Osteocyte (in vitro differentiated cells): ENCODE data around the gene CCDC78. TPM values are rescaled to one million over a fixed set of nuclear protein-coding genes. Genes with fewer than 3 reads are reported as not detected.

Source experiments
- DNase-seq: peaks from one replicate; pipeline ENCODE4 v3.0.0; 2021; ENCODE audit warnings: mixed read lengths; ENCODE audit not compliant: unreplicated experiment; ENCODE audit errors: extremely low spot score
- H3K27ac Mint-ChIP-seq: one replicate; pipeline ENCODE4 v1.8.0; 2021; ENCODE audit warnings: mild to moderate bottlenecking, mixed read lengths; ENCODE audit not compliant: unreplicated experiment
- H3K27me3 Mint-ChIP-seq: one replicate; pipeline ENCODE4 v1.8.0; 2021; ENCODE audit warnings: mixed read lengths; ENCODE audit not compliant: unreplicated experiment
- H3K36me3 Mint-ChIP-seq: one replicate; pipeline ENCODE4 v1.8.0; 2021; ENCODE audit warnings: mixed read lengths; ENCODE audit not compliant: unreplicated experiment
- H3K4me1 Mint-ChIP-seq: one replicate; pipeline ENCODE4 v1.8.0; 2021; ENCODE audit warnings: mixed read lengths; ENCODE audit not compliant: unreplicated experiment
- H3K4me3 Mint-ChIP-seq: one replicate; pipeline ENCODE4 v1.8.0; 2021; ENCODE audit warnings: mild to moderate bottlenecking, moderate library complexity, mixed read lengths; ENCODE audit not compliant: unreplicated experiment
- H3K9me3 Mint-ChIP-seq: one replicate; pipeline ENCODE4 v1.8.0; 2021; ENCODE audit warnings: mixed read lengths; ENCODE audit not compliant: unreplicated experiment
- total RNA-seq: library from RNA; stranded (reverse); gene quantifications from 2 replicates; pipeline ENCODE4 v1.2.1, GENCODE V29; 2021
- TF ChIP-seq, protein P1 (sequence below): fragments of 200-600 bp; sonication (generic); IDR thresholded peaks from 2 replicates; pipeline ENCODE4 v1.5.0; 2021; ENCODE audit warnings: antibody characterized with exemption, mild to moderate bottlenecking, moderate library complexity

CCDC78 gene
- total RNA-seq, 1 donor from 2014 or later, result 2.6 TPM

DNA sequence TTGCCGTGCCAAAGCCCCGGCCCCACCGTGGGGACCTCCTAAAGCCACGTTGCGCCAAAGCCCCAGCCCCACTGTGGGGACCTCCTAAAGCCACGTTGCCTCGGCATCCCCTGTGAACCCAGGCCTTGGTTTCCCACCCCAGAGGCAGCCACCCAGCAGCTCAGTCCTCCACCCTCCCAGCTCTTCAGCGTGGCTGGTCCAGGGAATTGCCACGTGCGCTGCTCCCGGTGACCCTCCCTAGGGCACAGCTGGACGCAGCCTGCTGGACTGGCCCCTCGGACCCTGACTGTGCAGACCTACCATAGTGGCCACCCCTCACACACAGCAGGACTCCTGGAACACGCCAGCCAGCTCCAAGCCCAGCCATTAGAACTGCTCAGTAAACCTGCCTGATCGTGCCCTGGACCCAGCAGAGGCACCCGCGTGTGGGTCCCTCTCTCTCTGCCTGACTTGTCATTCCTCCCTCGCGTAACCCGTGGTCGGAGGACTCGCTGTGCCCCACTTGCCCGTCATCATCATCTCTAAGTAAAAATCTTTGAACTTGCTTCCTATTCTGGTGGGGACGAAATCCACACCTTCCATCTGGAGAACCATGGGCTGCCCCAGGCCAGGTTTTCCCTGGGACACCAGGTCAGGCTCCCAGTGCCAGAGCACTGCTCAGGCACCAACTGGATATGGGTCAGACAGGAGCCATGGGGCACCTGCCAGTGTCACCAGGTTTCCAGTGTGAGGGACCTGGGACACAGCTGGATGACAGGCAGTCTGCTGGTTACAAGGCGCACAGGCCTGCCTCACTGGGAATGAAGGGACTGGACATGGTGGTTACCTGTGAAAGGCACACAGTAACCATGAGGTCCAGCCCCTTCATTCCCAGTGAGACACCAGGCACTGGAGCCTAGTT, 9.0 kb upstream of the CCDC78 start:
- Mint-ChIP-seq H3K27me3 (no peaks in the 10 kb centered on the region), H3K4me1 (peaks cover 8% of the 10 kb centered on the region), H3K4me3 (no peak overlapping the region), H3K27ac (no peak overlapping the region), H3K9me3 (no peaks in the 10 kb centered on the region), H3K36me3 (peaks cover 12% of the 10 kb centered on the region)
- TF ChIP-seq, protein P1, sequence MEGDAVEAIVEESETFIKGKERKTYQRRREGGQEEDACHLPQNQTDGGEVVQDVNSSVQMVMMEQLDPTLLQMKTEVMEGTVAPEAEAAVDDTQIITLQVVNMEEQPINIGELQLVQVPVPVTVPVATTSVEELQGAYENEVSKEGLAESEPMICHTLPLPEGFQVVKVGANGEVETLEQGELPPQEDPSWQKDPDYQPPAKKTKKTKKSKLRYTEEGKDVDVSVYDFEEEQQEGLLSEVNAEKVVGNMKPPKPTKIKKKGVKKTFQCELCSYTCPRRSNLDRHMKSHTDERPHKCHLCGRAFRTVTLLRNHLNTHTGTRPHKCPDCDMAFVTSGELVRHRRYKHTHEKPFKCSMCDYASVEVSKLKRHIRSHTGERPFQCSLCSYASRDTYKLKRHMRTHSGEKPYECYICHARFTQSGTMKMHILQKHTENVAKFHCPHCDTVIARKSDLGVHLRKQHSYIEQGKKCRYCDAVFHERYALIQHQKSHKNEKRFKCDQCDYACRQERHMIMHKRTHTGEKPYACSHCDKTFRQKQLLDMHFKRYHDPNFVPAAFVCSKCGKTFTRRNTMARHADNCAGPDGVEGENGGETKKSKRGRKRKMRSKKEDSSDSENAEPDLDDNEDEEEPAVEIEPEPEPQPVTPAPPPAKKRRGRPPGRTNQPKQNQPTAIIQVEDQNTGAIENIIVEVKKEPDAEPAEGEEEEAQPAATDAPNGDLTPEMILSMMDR, result no peak
- no peak for DNase-seq

DNA sequence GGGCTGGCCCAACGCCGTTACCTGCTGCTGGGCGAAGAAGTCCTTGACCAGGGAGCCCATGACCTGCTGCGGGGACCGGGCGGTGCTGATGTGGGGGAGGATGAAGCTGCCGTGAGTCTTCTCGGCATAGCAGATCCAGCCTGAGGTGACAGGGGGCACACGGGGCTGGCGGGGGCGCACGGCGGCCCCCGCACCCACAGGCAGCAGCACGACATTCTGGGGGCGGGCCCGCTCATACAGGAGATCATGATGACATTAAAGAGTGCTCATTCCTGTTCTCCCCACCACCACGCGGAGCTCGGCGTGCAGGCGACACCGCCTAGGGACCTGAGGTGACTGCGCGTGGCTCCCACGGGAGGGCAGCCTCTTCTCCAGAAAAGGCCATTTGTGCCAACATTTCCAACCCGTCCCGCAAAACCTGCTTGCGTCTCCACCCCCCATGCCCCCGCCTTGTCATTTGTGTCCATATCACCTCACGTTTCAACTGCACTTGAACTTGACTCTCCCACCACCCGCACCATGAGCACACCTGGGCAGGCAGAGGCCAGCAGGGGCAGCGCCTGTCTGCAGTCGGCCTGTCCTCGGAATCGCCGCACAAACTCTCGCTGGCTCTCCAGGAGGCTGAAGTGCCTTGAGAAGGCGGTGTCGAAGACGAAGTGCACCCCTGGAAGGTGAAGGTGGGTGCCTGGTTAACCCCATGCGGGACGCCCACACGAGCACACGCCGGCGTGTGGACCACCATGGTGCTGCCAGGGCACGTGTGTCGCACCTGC, 8.2 kb upstream of the CCDC78 start:
- Mint-ChIP-seq H3K9me3 (no peaks in the 10 kb centered on the region), H3K4me3 (no peak overlapping the region), H3K4me1 (peaks cover 4% of the 10 kb centered on the region), H3K27me3 (no peaks in the 10 kb centered on the region), H3K36me3 (peaks cover 12% of the 10 kb centered on the region), H3K27ac (no peak overlapping the region)
- DNase-seq, result peak; percentile 82
- TF ChIP-seq, protein P1, result no peak

DNA sequence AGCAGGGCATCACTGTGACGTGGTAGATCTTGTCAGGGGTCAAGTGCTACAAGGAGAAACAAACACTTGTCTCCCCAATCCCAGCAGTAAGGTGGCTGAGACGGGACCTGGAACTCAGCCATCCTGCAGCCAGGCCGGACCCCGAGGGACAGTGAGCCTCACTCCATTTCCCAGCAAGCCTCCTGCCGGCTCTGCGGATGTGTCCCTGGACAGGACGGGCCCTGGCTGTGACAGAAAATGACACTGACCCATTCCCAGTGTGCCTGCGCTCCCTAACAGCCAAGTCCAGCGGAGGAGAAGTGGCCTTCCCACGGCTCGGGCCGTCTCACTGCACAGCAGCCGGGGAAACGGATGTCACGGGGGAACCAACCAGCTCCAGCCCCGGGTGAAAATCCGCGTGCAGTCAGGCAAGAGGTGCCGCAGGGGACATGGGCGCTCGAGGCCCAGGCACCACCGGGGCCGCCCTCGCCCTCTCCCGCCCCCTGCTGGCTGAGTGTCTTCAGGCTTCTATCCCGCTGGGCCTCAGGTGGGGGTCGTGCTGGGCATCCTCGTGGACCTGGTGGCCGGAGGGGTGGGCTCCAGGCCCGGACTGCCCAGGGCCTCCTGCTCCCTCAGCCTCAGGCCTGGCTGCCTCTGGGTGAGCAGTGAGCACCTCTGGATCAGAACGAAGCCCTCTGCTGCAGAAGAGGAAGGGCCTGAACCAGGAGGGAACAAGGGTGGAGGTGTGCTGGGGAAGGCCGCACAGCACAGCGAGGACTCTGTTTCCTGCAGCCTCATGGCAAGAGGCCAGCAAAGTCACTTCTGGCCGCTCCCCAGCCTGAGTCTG, 7.4 kb upstream of the CCDC78 start:
- H3K27ac Mint-ChIP-seq, result no peak overlapping the region
- H3K9me3 Mint-ChIP-seq, result no peaks in the 10 kb centered on the region
- H3K4me1 Mint-ChIP-seq, result no peaks in the 10 kb centered on the region
- H3K27me3 Mint-ChIP-seq, result no peaks in the 10 kb centered on the region
- TF ChIP-seq, protein P1, result no peak
- H3K4me3 Mint-ChIP-seq, result no peak overlapping the region
- DNase-seq, result peak; percentile 82
- H3K36me3 Mint-ChIP-seq, result peaks cover 12% of the 10 kb centered on the region

DNA sequence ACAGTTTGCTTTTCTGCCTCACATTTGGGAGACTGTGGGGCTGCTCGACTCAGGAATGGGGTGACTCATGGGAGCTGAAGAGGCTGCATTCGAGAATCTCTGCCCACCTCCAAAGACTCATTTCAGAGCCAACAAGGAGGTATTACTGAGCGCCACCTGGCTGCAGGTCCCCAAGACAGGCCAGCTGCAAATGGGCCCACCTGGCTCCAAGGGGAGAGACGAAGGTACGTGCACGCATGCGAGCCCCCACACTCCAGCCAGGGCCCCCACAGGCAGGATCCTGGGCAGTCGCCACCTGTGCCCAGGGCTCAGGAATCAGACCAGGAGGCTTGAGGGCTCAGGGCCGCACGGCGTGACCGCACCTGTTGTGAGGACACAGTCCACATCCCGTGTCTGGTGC, 6.7 kb upstream of the CCDC78 start:
- DNase-seq, result no peak
- Mint-ChIP-seq H3K27ac (no peak overlapping the region), H3K36me3 (peaks cover 10% of the 10 kb centered on the region), H3K4me3 (no peak overlapping the region), H3K27me3 (no peaks in the 10 kb centered on the region), H3K9me3 (no peaks in the 10 kb centered on the region), H3K4me1 (no peaks in the 10 kb centered on the region)
- TF ChIP-seq, protein P1, result no peak
